Liver (tissue), 9 donors: Measurements from ENCODE around the gene MST1. TPM values are rescaled to one million over a fixed set of nuclear protein-coding genes. Genes with fewer than 3 reads are reported as not detected.

Experiments
- DNase-seq: peaks from one replicate; pipeline ENCODE4 v3.0.0-alpha.2; 2017; ENCODE audit warnings: low spot score
- H3K27ac ChIP-seq, 2 donors: one replicate each; pipeline ENCODE4 v1.7.0; 2013; ENCODE audit warnings: inconsistent platforms in 2 of 2, low read length in 2 of 2, control low read depth in 1 of 2, low read depth in 1 of 2, mild to moderate bottlenecking in 1 of 2
- H3K27me3 ChIP-seq, 4 donors: one replicate each; pipeline versions ENCODE4 v1.6.1 to v1.7.0; 2013; ENCODE audit warnings: low read length in 3 of 4, inconsistent platforms in 1 of 4, mild to moderate bottlenecking in 1 of 4, moderate library complexity in 1 of 4; ENCODE audit not compliant: control insufficient read depth in 4 of 4, insufficient read depth in 4 of 4
- H3K36me3 ChIP-seq, 4 donors: one replicate each; pipeline versions ENCODE4 v1.6.1 to v1.7.0; 2013; ENCODE audit warnings: low read length in 3 of 4, mild to moderate bottlenecking in 3 of 4, low read depth in 1 of 4, moderate library complexity in 1 of 4; ENCODE audit not compliant: control insufficient read depth in 4 of 4, insufficient read depth in 3 of 4
- H3K4me1 ChIP-seq, 4 donors: one replicate each; pipeline versions ENCODE4 v1.6.1 to v1.7.0; 2013; ENCODE audit warnings: low read length in 3 of 4, mild to moderate bottlenecking in 3 of 4, moderate library complexity in 1 of 4; ENCODE audit not compliant: control insufficient read depth in 4 of 4, insufficient read depth in 4 of 4
- H3K4me3 ChIP-seq, 3 donors: one replicate each; pipeline versions ENCODE4 v1.6.1 to v1.7.0; 2013; ENCODE audit warnings: low read length in 3 of 3, control low read depth in 1 of 3, low read depth in 1 of 3, mild to moderate bottlenecking in 1 of 3
- H3K9ac ChIP-seq, 2 donors: one replicate each; pipeline ENCODE4 v1.7.0; 2013; ENCODE audit warnings: low read length in 2 of 2, mild to moderate bottlenecking in 2 of 2, moderate library complexity in 2 of 2, control low read depth in 1 of 2, low read depth in 1 of 2
- H3K9me3 ChIP-seq, 4 donors: one replicate each; pipeline versions ENCODE4 v1.6.1 to v1.7.0; 2013; ENCODE audit warnings: low read length in 3 of 4; ENCODE audit not compliant: control insufficient read depth in 4 of 4
- EGR1 ChIP-seq, 2 donors: IDR thresholded peaks; 2 replicates each; pipeline ENCODE4 v1.6.1; 2016 to 2018; ENCODE audit warnings: antibody characterized with exemption in 2 of 2, low read depth in 2 of 2
- FOXA1 ChIP-seq: IDR thresholded peaks from 2 replicates; pipeline ENCODE4 v1.6.1; 2016; ENCODE audit warnings: antibody characterized with exemption
- FOXA2 ChIP-seq: IDR thresholded peaks from 2 replicates; pipeline ENCODE4 v1.6.1; 2016; ENCODE audit warnings: antibody characterized with exemption
- GABPA ChIP-seq, 2 donors: IDR thresholded peaks in 1 of 2; conservative IDR thresholded peaks in 1 of 2; 2 replicates each; pipeline ENCODE4 v1.6.1; 2016; ENCODE audit warnings: antibody characterized with exemption in 2 of 2, mild to moderate bottlenecking in 1 of 2, moderate library complexity in 1 of 2
- HNF4A ChIP-seq, 2 donors: conservative IDR thresholded peaks; 2 replicates each; pipeline ENCODE4 v1.6.1; 2016; ENCODE audit warnings: antibody characterized with exemption in 2 of 2, mild to moderate bottlenecking in 2 of 2
- HNF4G ChIP-seq: IDR thresholded peaks from 2 replicates; pipeline ENCODE4 v1.6.1; 2016; ENCODE audit warnings: antibody characterized with exemption
- JUND ChIP-seq, 2 donors: IDR thresholded peaks; 2 replicates each; pipeline ENCODE4 v1.6.1; 2016; ENCODE audit warnings: antibody characterized with exemption in 2 of 2
- NR2F2 ChIP-seq: IDR thresholded peaks from 2 replicates; pipeline ENCODE4 v1.6.1; 2016; ENCODE audit warnings: antibody characterized with exemption
- RAD21 ChIP-seq, 2 donors: IDR thresholded peaks; 2 replicates each; pipeline ENCODE4 v1.6.1; 2016; ENCODE audit warnings: antibody characterized with exemption in 2 of 2, mild to moderate bottlenecking in 2 of 2
- RXRA ChIP-seq, 2 donors: IDR thresholded peaks; 2 replicates each; pipeline ENCODE4 v1.6.1; 2017 to 2018; ENCODE audit warnings: antibody characterized with exemption in 2 of 2, mild to moderate bottlenecking in 1 of 2
- SP1 ChIP-seq: IDR thresholded peaks from 2 replicates; pipeline ENCODE4 v1.6.1; 2018; ENCODE audit warnings: antibody characterized with exemption, mild to moderate bottlenecking
- TAF1 ChIP-seq: conservative IDR thresholded peaks from 2 replicates; pipeline ENCODE4 v1.6.1; 2016; ENCODE audit warnings: antibody characterized with exemption, mild to moderate bottlenecking
- YY1 ChIP-seq: IDR thresholded peaks from 2 replicates; pipeline ENCODE4 v1.6.1; 2016; ENCODE audit warnings: antibody characterized with exemption, mild to moderate bottlenecking
- WGBS: extraction: QIAGEN DNeasy Blood & Tissue Kit; methylation state at CpG from one replicate; pipeline ENCODE4 v1.1.7; 2013; 5-methylcytosine and 5-hydroxymethylcytosine counted together
- polyA plus RNA-seq, 2 donors: library from polyadenylated mRNA; stranded (reverse) in 1 of 2; unstranded in 1 of 2; fragments of 200-250 nt in 1 of 2; fragments of >200 nt in 1 of 2; fragmentation: Nextera tagmentation in 1 of 2; extraction: Ambion mirVana in 1 of 2; gene quantifications; one replicate each; pipeline versions ENCODE4 v1.2.1 to v1.2.3, GENCODE V29; 2013 to 2015
- total RNA-seq, 2 donors: library from RNA; depleted of rRNA; stranded (reverse); fragments of >200 nt; gene quantifications; one replicate each; pipeline ENCODE4 v1.2.3, GENCODE V29; 2014
- TF ChIP-seq, protein P1 (sequence below): IDR thresholded peaks from 2 replicates; pipeline ENCODE4 v1.6.1; 2016; ENCODE audit warnings: antibody characterized with exemption
- TF ChIP-seq, protein P2 (sequence below): IDR thresholded peaks from 2 replicates; pipeline ENCODE4 v1.6.1; 2016; ENCODE audit warnings: antibody characterized with exemption
- TF ChIP-seq, protein P3 (sequence below): IDR thresholded peaks from 2 replicates; pipeline ENCODE4 v1.6.1; 2016; ENCODE audit warnings: antibody characterized with exemption, mild to moderate bottlenecking
- donor health status: healthy.
- donor health status: healthy.
- donor health status: healthy.
- donor health status: healthy.
- donor health status: healthy.

The MST1 gene
- total and polyA plus RNA-seq, 4 donors = 262 to 634 (median 530) TPM

DNA sequence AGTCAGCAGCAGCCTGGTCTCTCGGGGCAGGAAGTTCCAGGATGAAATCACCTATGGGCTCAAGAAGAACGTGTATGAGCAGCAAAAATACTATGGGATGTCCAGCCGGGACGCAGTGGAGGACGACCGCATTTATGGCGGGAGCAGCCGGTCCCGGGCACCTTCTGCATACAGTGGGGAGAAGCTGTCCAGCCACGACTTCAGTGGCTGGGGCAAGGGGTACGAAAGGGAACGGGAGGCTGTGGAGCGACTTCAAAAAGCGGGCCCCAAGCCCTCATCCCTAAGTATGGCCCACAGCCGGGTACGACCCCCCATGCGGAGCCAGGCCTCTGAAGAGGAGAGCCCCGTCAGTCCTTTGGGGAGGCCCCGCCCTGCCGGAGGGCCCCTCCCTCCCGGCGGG, 27.3 kb downstream of the MST1 start:
- peaks cover 13 to 25% (median 20%) of the 10 kb centered on the region in 4 donors for H3K4me1 ChIP-seq
- H3K4me3 ChIP-seq = no peak overlapping the region
- no peaks in the 10 kb centered on the region for H3K9me3 ChIP-seq
- no peaks in the 10 kb centered on the region for H3K27me3 ChIP-seq
- WGBS = 93% methylated on average over 22 of the region's 22 CpGs
- no peak overlapping the region for H3K9ac ChIP-seq
- H3K36me3 ChIP-seq = no peaks in the 10 kb centered on the region
- TF ChIP-seq RXRA (IDR thresholded peaks at IDR 0.05) (no peak), TAF1 (no peak), HNF4G (no peak), RAD21 (IDR thresholded peaks at IDR 0.05) (no peak), JUND (IDR thresholded peaks at IDR 0.05) (no peak), HNF4A (conservative IDR thresholded peaks at IDR 0.05) (no peak), EGR1 (IDR thresholded peaks at IDR 0.05; ENCODE audit: low read depth in 2 of 2) (no peak), YY1 (no peak), FOXA1 (no peak), GABPA (IDR thresholded peaks at IDR 0.05 in 1 of 2, conservative IDR thresholded peaks at IDR 0.05 in 1 of 2) (no peak), NR2F2 (no peak), FOXA2 (no peak), SP1 (no peak)
- TF ChIP-seq, protein P1, sequence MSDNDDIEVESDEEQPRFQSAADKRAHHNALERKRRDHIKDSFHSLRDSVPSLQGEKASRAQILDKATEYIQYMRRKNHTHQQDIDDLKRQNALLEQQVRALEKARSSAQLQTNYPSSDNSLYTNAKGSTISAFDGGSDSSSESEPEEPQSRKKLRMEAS = no peak
- TF ChIP-seq, protein P2, sequence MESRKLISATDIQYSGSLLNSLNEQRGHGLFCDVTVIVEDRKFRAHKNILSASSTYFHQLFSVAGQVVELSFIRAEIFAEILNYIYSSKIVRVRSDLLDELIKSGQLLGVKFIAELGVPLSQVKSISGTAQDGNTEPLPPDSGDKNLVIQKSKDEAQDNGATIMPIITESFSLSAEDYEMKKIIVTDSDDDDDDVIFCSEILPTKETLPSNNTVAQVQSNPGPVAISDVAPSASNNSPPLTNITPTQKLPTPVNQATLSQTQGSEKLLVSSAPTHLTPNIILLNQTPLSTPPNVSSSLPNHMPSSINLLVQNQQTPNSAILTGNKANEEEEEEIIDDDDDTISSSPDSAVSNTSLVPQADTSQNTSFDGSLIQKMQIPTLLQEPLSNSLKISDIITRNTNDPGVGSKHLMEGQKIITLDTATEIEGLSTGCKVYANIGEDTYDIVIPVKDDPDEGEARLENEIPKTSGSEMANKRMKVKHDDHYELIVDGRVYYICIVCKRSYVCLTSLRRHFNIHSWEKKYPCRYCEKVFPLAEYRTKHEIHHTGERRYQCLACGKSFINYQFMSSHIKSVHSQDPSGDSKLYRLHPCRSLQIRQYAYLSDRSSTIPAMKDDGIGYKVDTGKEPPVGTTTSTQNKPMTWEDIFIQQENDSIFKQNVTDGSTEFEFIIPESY = no peak
- TF ChIP-seq, protein P3, sequence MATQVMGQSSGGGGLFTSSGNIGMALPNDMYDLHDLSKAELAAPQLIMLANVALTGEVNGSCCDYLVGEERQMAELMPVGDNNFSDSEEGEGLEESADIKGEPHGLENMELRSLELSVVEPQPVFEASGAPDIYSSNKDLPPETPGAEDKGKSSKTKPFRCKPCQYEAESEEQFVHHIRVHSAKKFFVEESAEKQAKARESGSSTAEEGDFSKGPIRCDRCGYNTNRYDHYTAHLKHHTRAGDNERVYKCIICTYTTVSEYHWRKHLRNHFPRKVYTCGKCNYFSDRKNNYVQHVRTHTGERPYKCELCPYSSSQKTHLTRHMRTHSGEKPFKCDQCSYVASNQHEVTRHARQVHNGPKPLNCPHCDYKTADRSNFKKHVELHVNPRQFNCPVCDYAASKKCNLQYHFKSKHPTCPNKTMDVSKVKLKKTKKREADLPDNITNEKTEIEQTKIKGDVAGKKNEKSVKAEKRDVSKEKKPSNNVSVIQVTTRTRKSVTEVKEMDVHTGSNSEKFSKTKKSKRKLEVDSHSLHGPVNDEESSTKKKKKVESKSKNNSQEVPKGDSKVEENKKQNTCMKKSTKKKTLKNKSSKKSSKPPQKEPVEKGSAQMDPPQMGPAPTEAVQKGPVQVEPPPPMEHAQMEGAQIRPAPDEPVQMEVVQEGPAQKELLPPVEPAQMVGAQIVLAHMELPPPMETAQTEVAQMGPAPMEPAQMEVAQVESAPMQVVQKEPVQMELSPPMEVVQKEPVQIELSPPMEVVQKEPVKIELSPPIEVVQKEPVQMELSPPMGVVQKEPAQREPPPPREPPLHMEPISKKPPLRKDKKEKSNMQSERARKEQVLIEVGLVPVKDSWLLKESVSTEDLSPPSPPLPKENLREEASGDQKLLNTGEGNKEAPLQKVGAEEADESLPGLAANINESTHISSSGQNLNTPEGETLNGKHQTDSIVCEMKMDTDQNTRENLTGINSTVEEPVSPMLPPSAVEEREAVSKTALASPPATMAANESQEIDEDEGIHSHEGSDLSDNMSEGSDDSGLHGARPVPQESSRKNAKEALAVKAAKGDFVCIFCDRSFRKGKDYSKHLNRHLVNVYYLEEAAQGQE = no peak
- no peak for DNase-seq
- H3K27ac ChIP-seq = no peak overlapping the region

DNA sequence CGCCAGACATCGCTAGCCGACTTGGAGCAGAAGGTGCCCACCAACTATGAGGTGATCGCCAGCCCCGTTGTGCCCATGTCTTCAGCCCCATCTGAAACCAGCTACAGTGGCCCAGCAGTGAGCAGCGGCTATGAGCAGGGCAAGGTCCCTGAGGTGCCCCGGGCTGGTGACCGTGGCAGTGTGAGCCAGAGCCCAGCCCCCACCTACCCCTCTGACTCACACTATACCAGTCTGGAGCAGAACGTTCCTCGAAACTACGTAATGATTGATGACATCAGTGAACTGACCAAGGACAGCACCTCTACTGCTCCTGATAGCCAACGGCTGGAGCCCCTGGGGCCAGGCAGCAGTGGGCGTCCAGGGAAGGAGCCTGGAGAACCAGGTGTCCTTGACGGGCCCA, 28.0 kb downstream of the MST1 start:
- no peak overlapping the region for H3K9ac ChIP-seq
- WGBS = 93% methylated on average over 14 of the region's 14 CpGs
- H3K9me3 ChIP-seq = no peaks in the 10 kb centered on the region
- TF ChIP-seq RXRA (IDR thresholded peaks at IDR 0.05) = no peak
- TF ChIP-seq FOXA2 = no peak
- H3K4me1 ChIP-seq = peaks cover 12 to 18% (median 15%) of the 10 kb centered on the region in 4 donors
- H3K27me3 ChIP-seq = no peaks in the 10 kb centered on the region
- no peak for DNase-seq
- H3K4me3 ChIP-seq = no peak overlapping the region
- H3K36me3 ChIP-seq = no peaks in the 10 kb centered on the region
- no peak overlapping the region for H3K27ac ChIP-seq
